ENCODE data around the gene RASGEF1B. TPM values are rescaled to one million over a fixed set of nuclear protein-coding genes. Genes with fewer than 3 reads are reported as not detected.
A peak's percentile ranks its signal among the peaks of the same experiment; 100 is the strongest.

Gene RASGEF1B
- total and polyA plus RNA-seq, 2 of the 4 experiments (the other 2 are of a cell fraction): 0.09 to 0.36 TPM

DNA sequence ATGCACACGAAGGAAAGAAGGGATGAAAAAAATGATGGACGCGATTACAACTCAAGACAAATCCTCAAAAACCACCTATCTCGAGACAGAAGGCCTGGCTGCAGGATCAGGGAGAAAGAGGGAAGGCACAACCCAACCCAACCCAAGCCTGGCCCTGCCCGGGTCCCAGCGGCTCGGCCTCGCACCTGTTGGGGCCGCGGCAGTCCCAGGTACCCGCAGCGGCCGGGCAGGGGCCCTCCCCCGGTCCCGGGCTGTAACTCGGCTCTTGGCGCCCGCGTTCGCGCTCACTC lies 464 bp downstream of the RASGEF1B start:
- BruUV-seq (replicated peaks): no TSS peak
- in situ Hi-C loops (cut with MboI; ENCODE audit: low sequenced_read_pairs): no loop called here
- Histone ChIP-seq H3K27ac (ENCODE audit: insufficient read depth, low read length) (no peak overlapping the region), H3K14ac (replicated peaks; ENCODE audit: low read depth, low read length) (no peak overlapping the region), H2BK15ac (ENCODE audit: low read depth, low read length) (no peak overlapping the region), H4K8ac (ENCODE audit: low read depth in 2 of 2, low read length in 2 of 2) (no peak overlapping the region), H3K23ac (ENCODE audit: low read depth, low read length) (peak overlapping the region; percentile 52; the same call in 1 of the 2 replicates), H4K20me1 (ENCODE audit: insufficient read depth, low read length) (no peaks in the 10 kb centered on the region), H2AFZ (replicated peaks; ENCODE audit: low read length, poor library complexity) (peak overlapping the region; percentile 87), H2BK120ac (ENCODE audit: low read depth, low read length) (no peak overlapping the region), H3K9ac (ENCODE audit: low read depth, low read length) (0 out of 2 replicates have a peak overlapping the region, but pooled peaks have one; percentile 55), H2BK20ac (ENCODE audit: low read depth, low read length) (no peak overlapping the region), H3K4me1 (ENCODE audit: control insufficient read depth, insufficient read depth, low read length) (peaks cover 2% of the 10 kb centered on the region; the same call in 1 of the 2 replicates), H3K4me2 (ENCODE audit: low read depth, low read length) (peak overlapping the region; percentile 93), H3K4me3 (ENCODE audit: insufficient read depth, low read depth, low read length) (peak overlapping the region; percentile 77), H2BK5ac (ENCODE audit: low read depth, low read length, poor library complexity, severe bottlenecking) (no peak overlapping the region), H2AK9ac (replicated peaks; ENCODE audit: low read depth, low read length, poor library complexity) (no peak overlapping the region), H3K27me3 (ENCODE audit: control insufficient read depth, insufficient read depth, low read length) (peaks cover 27% of the 10 kb centered on the region), H4K91ac (ENCODE audit: insufficient read depth, low read depth, low read length) (no peak overlapping the region), H3K56ac (ENCODE audit: extremely low read depth, insufficient read depth, low read length) (no peak overlapping the region), H2AK5ac (ENCODE audit: low read depth, low read length) (no peak overlapping the region), H4K5ac (ENCODE audit: low read depth, low read length) (no peak overlapping the region), H3K36me3 (ENCODE audit: control insufficient read depth, insufficient read depth, low read length) (no peaks in the 10 kb centered on the region), H3K18ac (ENCODE audit: low read depth, low read length) (no peak overlapping the region), H3K4ac (ENCODE audit: low read depth, low read length) (no peak overlapping the region), H3K9me1 (ENCODE audit: insufficient read depth, low read length) (no peaks in the 10 kb centered on the region; the same call in 1 of the 2 replicates), H3K9me3 (ENCODE audit: control insufficient read depth, insufficient read depth, low read length) (no peaks in the 10 kb centered on the region), H3K79me1 (ENCODE audit: low read depth in 1 of 2, low read length in 2 of 2) (no peaks in the 10 kb centered on the region)
- ChIA-PET POLR2A (ENCODE audit: unreplicated experiment) (no interaction called here), CTCF (interaction anchor here (1.1 to 2.0 kb wide), 3 partner anchors 13 to 797 kb away, joined by 3 to 5 read pairs (median 3); no protein-coding TSS in a partner anchor)
- no peak for ATAC-seq (ENCODE audit: low read depth)
- TF ChIP-seq, protein P1, sequence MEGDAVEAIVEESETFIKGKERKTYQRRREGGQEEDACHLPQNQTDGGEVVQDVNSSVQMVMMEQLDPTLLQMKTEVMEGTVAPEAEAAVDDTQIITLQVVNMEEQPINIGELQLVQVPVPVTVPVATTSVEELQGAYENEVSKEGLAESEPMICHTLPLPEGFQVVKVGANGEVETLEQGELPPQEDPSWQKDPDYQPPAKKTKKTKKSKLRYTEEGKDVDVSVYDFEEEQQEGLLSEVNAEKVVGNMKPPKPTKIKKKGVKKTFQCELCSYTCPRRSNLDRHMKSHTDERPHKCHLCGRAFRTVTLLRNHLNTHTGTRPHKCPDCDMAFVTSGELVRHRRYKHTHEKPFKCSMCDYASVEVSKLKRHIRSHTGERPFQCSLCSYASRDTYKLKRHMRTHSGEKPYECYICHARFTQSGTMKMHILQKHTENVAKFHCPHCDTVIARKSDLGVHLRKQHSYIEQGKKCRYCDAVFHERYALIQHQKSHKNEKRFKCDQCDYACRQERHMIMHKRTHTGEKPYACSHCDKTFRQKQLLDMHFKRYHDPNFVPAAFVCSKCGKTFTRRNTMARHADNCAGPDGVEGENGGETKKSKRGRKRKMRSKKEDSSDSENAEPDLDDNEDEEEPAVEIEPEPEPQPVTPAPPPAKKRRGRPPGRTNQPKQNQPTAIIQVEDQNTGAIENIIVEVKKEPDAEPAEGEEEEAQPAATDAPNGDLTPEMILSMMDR (conservative IDR thresholded peaks at IDR 0.05; ENCODE audit: low read depth, low read length): no peak
- no peak for TF ChIP-seq RFX5 (IDR thresholded peaks at IDR 0.05; ENCODE audit: low read depth, low read length)
- TF ChIP-seq CEBPB (IDR thresholded peaks at IDR 0.05; ENCODE audit: low read depth, low read length): no peak
- no peak for TF ChIP-seq RCOR1 (IDR thresholded peaks at IDR 0.05; ENCODE audit: insufficient replicate concordance, low read length)
- TF ChIP-seq MXI1 (IDR thresholded peaks at IDR 0.05; ENCODE audit: borderline replicate concordance, low read depth, low read length): no peak
- TF ChIP-seq, protein P2, sequence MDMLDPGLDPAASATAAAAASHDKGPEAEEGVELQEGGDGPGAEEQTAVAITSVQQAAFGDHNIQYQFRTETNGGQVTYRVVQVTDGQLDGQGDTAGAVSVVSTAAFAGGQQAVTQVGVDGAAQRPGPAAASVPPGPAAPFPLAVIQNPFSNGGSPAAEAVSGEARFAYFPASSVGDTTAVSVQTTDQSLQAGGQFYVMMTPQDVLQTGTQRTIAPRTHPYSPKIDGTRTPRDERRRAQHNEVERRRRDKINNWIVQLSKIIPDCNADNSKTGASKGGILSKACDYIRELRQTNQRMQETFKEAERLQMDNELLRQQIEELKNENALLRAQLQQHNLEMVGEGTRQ (IDR thresholded peaks at IDR 0.05; ENCODE audit: low read depth, low read length): no peak
- DNase-seq: no peak
- intact Hi-C loops (cut with micrococcal nuclease): loop anchor here (5.0 kb wide), 2 partner anchors 44 to 96 kb away; no protein-coding TSS in a partner anchor
- dilution Hi-C loops (cut with HindIII; ENCODE audit: low sequenced_read_pairs, unreplicated experiment): no loop called here
- WGBS, 2 experiments (ENCODE audit: extremely low coverage in 2 of 2, insufficient read length in 1 of 2): 0% methylated on average over 7 of the region's 21 CpGs; no CpG with 5 or more reads in 1 of the 2 experiments

Data from IMR-90 (cell line).